Panc1 (cell line): ENCODE data around the gene OR2M3. TPM values are rescaled to one million over a fixed set of nuclear protein-coding genes. Genes with fewer than 3 reads are reported as not detected.
A peak's percentile ranks its signal among the peaks of the same experiment; 100 is the strongest.
"Not testable (repeated sequence)": the region's sequence is repeated elsewhere in the genome, so short reads cannot be mapped to it uniquely, and the experiment has no call there.

Experiments
- ATAC-seq: fragments of 200-7000 bp; cut with Tn5 transposase; 2 replicates; pipeline ENCODE4 v1.9.1; 2020; ENCODE audit warnings: mild to moderate bottlenecking, moderate library complexity
- BruUV-seq: library from RNA; stranded (reverse); fragments of 400-500 nt; replicated peaks from 2 replicates; lab custom pipeline; 2021; lab: Mats Ljungman, UMichigan
- CTCF ChIA-PET: fragments of 300-600 bp; sonication (Branson Sonifier 250); formaldehyde crosslinking; loops from one replicate; lab custom pipeline; 2022; ENCODE audit warnings: antibody characterized with exemption; lab: Charles Lee
- POLR2A ChIA-PET: fragments of 300-600 bp; sonication (Branson Sonifier 250); formaldehyde crosslinking; loops from one replicate; lab custom pipeline; 2022; ENCODE audit warnings: antibody characterized with exemption; lab: Charles Lee
- DNase-seq: peaks from one replicate; pipeline ENCODE4 v3.0.0-alpha.2; 2010; ENCODE audit warnings: low read depth, low spot score
- H3K27ac ChIP-seq: 2 replicates; pipeline ENCODE4 v1.5.1; 2011; ENCODE audit warnings: mild to moderate bottlenecking, low read length, inconsistent platforms
- H3K27me3 ChIP-seq: fragments of 200-500 bp; sonication (Bioruptor generic); 2 replicates; pipeline ENCODE4 v1.6.0; 2014; ENCODE audit warnings: low read length, inconsistent platforms; ENCODE audit not compliant: control insufficient read depth, insufficient read depth
- H3K36me3 ChIP-seq: fragments of 200-500 bp; sonication (Bioruptor generic); 2 replicates; pipeline ENCODE4 v1.5.1; 2014; ENCODE audit warnings: inconsistent platforms, mild to moderate bottlenecking, low read length, moderate library complexity; ENCODE audit not compliant: control insufficient read depth, insufficient read depth
- H3K4me1 ChIP-seq: 2 replicates; pipeline ENCODE4 v1.5.1; 2011; ENCODE audit warnings: inconsistent platforms, mild to moderate bottlenecking, low read length, moderate library complexity; ENCODE audit not compliant: control insufficient read depth, insufficient read depth
- H3K4me3 ChIP-seq, 2 experiments: 2 replicates each; pipeline ENCODE4 v1.5.1; 2011 to 2012; ENCODE audit warnings: low read depth in 2 of 2, low read length in 2 of 2, mild to moderate bottlenecking in 2 of 2, inconsistent platforms in 1 of 2, moderate library complexity in 1 of 2
- H3K9me3 ChIP-seq: fragments of 200-500 bp; sonication (Bioruptor generic); 2 replicates; pipeline ENCODE4 v1.5.1; 2014; ENCODE audit warnings: low read depth, mild to moderate bottlenecking, inconsistent platforms, low read length, moderate library complexity; ENCODE audit not compliant: control insufficient read depth, insufficient read depth
- CTCF ChIP-seq: fragments of 450-650 bp; IDR thresholded peaks from 2 replicates; pipeline ENCODE4 v1.5.1; 2017; ENCODE audit warnings: mild to moderate bottlenecking
- SIN3A ChIP-seq: IDR thresholded peaks from 2 replicates; pipeline ENCODE4 v1.6.1; 2012; ENCODE audit warnings: low read depth, mild to moderate bottlenecking, low read length, moderate library complexity, borderline replicate concordance; ENCODE audit not compliant: insufficient read depth
- TCF7L2 ChIP-seq: IDR thresholded peaks from 2 replicates; pipeline ENCODE4 v1.6.1; 2011; ENCODE audit warnings: mild to moderate bottlenecking, low read depth, low read length, inconsistent platforms
- in situ Hi-C: cut with HindIII; loops from 2 replicates; pipeline ENCODE4 v1.10.0; 2016; ENCODE audit warnings: low sequenced_read_pairs, low pct_unique_long_range_greater_than_20kb
- intact Hi-C: fragments of 100-400 bp; cut with micrococcal nuclease; formaldehyde crosslinking; loops from one replicate; pipeline ENCODE4 v1.10.0; 2022; ENCODE audit not compliant: unreplicated experiment
- total RNA-seq: library from RNA; stranded (reverse); gene quantifications from one replicate; pipeline ENCODE4 v1.2.1, GENCODE V29; 2021; ENCODE audit not compliant: unreplicated experiment

OR2M3 gene
- total RNA-seq, 1 experiment from 2014 or later: not detected

- no TSS peak for BruUV-seq
- peak; percentile 20 for DNase-seq
- H3K4me1 ChIP-seq: no peaks in the 10 kb centered on the region
- H3K27me3 ChIP-seq: no peaks in the 10 kb centered on the region
- TF ChIP-seq CTCF (peak; percentile 89), TCF7L2 (no peak), SIN3A (no peak)
- H3K4me3 ChIP-seq: peak overlapping the region in 1 of 2 experiments; percentile 6; a peak in 1 of 4 replicates
- ChIA-PET POLR2A (no interaction called here), CTCF (no interaction called here)
- H3K27ac ChIP-seq: no peak overlapping the region
- 0 out of 2 replicates have a peak, but pooled peaks have one; percentile 42 for ATAC-seq
- intact Hi-C loops: no loop called here
- in situ Hi-C loops: no loop called here
- no peaks in the 10 kb centered on the region for H3K9me3 ChIP-seq
- no peaks in the 10 kb centered on the region for H3K36me3 ChIP-seq
Observed at GRCh38 chr1:248243204-248243603, 46.1 kb downstream of the OR2M3 start.

GRCh38 chr1:248259309-248259708 is 62.2 kb downstream of the OR2M3 start:
- DNase-seq, H3K4me1 ChIP-seq, ATAC-seq, H3K27me3 ChIP-seq, BruUV-seq, H3K36me3 ChIP-seq, H3K4me3 ChIP-seq, intact Hi-C loops, H3K9me3 ChIP-seq, H3K27ac ChIP-seq, CTCF ChIA-PET, in situ Hi-C loops, POLR2A ChIA-PET: not testable (repeated sequence)

Other genes with a start within 250 kb of the OR2M3 start
- gene OR2L8, start 248.4 kb upstream of the OR2M3 start, total RNA-seq: not detected
- not detected for gene OR2AK2, start 232.0 kb upstream of the OR2M3 start, total RNA-seq
- not detected for gene OR2L5, start 183.6 kb upstream of the OR2M3 start, total RNA-seq
- gene OR2L2, start 167.2 kb upstream of the OR2M3 start, total RNA-seq: not detected
- gene OR2L3, start 150.4 kb upstream of the OR2M3 start, total RNA-seq: not detected
- gene OR2L13, start 102.1 kb upstream of the OR2M3 start, total RNA-seq: not detected
- gene OR2M5, start 52.1 kb upstream of the OR2M3 start, total RNA-seq: not detected
- gene OR2M2, start 22.4 kb upstream of the OR2M3 start, total RNA-seq: not detected
- gene OR2M4, start 34.2 kb downstream of the OR2M3 start, total RNA-seq: not detected
- gene OR2T33, start 80.7 kb downstream of the OR2M3 start, total RNA-seq: not detected
- not detected for gene OR2T12, start 106.2 kb downstream of the OR2M3 start, total RNA-seq
- gene OR2M7, start 127.3 kb downstream of the OR2M3 start, total RNA-seq: not detected
- not detected for gene OR14C36, start 151.5 kb downstream of the OR2M3 start, total RNA-seq
- gene OR2T4, start 164.4 kb downstream of the OR2M3 start, total RNA-seq: not detected
- not detected for gene OR2T6, start 178.5 kb downstream of the OR2M3 start, total RNA-seq
- not detected for gene OR2T1, start 205.8 kb downstream of the OR2M3 start, total RNA-seq
- not detected for gene OR2T2, start 248.4 kb downstream of the OR2M3 start, total RNA-seq